Activated gamma-delta T cell treated with Interleukin-2 at 50 U/mL for 16 hours (primary cell): ENCODE data around the gene ANKS4B.
"Not testable (repeated sequence)": the region's sequence is repeated elsewhere in the genome, so short reads cannot be mapped to it uniquely, and the experiment has no call there.

ENCODE experiments used
- DNase-seq: peaks from one replicate; pipeline ENCODE4 v3.0.0-alpha.2; 2020

Gene ANKS4B

GRCh38 chr16:21219551-21219950 is 13.9 kb upstream of the ANKS4B start:
- DNase-seq = no peak

GRCh38 chr16:21222495-21223337 is 10.8 kb upstream of the ANKS4B start:
- DNase-seq = no peak

DNA sequence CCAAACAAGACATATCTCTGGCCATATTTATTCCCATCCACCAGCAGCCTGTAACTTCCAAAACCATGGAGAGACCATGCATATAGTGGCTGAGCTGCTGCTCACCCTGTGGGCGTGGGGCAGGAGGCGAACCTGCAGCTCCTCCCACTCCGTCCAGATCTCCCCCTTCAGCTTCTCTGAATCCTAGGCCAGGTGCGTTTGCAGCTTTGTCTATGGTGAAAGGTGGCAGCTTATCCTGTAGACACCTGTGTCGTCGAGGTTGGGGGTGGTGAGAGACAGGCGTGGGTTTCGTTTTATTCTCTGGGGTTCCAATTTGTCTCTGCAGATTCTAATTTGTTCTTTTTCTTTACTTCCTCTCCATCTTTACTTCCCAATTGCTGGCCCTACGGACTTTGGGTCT is 9.7 kb upstream of the ANKS4B start:
- DNase-seq = no peak

DNA sequence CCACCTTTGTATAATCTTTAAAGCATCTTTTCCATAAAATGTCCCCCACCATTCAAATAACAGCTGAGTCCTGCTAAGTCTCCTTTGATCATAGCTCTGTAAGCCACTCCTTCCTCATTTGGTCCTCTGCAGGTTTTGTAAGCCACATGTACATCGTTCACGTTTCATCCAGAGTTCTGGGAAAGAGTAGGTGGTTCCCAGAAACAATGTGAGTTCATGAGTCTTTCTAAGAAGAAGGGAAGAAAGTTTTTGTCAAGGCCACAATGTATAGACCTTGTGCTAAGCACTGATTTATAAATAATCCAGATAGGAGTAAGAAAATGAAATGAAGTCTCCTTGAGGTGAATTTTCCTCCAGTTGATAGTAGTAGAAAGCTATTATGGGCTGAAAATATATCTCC is 8.7 kb upstream of the ANKS4B start:
- no peak for DNase-seq

DNA sequence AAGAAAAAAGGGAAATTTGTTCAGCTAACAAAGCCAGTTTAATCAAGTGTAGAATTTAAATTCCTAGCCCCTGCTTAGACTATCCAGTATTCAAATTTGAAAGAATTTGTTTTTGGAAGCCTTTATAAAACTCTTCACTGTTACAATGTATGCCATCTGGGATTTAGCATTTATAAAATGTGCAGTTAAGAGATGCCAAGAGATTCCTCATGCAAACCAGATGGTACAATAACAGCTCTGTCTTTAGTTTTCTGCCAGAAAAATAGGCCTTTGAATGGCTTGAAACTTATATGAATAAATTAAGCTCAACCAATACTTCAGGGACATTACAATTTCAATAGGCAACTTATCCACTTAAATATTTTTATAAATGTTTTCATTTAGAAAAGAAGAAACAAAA is 6.8 kb upstream of the ANKS4B start:
- DNase-seq = no peak

- no peak for DNase-seq
These were observed 5.6 kb upstream of the ANKS4B start for GRCh38 chr16:21227866-21228265.

DNA sequence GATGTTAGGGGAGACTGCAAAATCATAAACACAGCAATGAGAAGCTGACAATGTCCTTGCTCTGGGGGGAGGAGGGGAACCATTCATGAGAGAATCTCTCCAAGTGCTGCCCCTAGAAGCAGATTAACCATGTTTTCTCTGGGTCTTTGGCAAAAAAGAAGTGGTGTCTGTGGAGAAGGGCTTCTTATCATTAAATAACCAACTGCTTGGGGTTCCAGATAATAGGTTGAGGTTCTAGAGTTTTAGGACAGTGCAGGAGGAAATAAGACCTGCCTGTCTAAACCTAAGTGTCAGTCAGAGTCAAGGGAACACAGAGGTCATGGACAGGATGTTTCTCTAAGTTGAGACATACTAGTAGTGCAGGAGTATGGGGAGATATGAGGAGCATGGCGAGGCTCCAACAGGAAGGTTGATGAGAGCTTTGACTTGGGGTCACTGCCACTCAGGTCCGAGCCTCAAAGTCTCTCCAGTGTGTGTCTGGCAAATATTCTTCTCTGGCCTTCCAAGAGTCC is 5.1 kb upstream of the ANKS4B start:
- DNase-seq = no peak

- DNase-seq = no peak
These were observed 416 bp upstream of the ANKS4B start for GRCh38 chr16:21233045-21233520.

DNA sequence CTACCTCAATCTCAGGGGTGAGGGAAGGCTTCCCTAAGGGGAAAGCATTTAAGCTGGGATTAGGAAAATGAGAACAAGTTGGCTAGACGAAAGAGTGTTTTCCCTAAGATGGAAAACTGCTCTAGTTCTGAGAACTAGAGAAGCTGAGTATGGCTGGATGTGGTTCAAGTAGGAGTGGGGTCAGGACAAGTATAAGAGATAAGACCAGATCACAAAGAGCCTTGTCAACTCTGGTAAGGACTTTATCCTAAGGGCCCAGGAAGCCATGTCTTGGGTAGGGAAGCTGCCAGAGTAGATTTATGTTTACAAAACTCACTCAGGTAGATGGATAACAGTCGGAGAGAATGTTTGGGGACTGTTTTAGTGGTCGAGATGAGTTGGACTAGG is 1.7 kb downstream of the ANKS4B start:
- no peak for DNase-seq

DNA sequence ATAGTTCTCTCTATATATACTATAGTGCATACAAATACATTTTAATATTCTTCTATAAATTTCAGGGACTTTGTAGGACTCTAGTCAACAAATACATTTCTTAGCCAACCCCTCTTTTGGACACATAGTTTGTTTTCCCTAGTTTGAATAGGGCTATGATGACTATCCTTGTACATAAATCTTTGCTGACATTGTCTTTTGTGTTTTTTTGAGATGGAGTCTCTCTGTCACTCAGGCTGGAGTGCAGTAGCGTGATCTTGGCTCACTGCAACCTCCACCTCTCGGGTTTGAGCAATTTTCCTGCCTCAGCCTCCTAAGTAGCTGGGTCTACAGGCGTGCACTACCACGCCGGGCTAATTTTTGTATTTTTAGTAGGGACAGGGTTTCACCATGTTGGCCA is 3.3 kb downstream of the ANKS4B start:
- no peak for DNase-seq

GRCh38 chr16:21239646-21240045 is 6.1 kb downstream of the ANKS4B start:
- DNase-seq = no peak

DNA sequence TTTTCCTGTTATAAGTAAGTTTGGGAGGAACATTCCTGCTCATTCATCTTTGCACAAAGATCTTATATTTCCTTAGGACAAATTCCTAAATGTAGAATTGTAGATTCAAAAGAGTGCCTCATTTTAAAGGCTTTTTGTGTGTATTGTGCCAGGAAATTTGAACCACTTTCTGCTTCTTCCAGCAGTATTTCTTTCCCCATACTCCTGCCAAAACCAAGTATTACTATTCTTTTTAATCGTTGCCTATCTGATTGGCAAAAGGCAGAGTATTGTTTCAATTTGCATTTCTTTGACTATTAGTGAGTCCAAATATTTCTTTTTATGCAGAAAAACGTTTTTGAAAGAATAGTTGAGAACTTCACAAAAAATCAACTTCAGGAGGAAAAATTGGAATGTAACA is 9.3 kb downstream of the ANKS4B start:
- no peak for DNase-seq

DNA sequence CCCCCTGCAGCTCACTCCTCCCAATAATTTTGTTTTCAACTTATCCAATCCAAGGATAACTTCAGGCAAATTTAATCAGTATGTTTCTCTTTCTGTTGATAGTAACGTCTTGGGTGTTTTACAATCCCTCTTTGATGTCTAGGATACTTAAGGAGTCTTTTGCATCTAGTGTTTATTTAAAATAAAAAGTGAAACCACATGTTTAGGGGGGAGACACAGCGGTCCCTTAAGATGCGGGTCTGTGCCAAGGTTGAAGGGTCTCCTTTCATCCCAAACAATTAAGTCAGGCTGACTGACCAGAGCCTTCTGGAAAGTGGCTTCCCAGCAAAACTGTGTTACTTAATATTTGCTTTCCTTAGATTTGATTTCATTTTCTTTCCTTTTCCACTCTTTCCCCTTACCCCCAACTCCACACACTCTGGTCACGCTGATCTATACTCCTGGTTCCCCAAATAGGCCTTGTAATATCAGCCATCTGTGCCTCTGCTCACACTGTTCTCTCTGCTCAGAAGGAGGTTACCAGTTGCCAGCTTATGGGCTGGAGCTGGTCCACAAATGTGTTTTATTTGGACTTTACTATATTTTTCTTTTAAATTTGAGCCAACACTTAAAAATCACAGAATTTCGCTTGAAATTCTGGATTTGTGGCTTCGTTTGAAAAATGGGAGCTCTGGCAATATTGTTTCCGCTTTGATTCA is 11.2 kb downstream of the ANKS4B start:
- DNase-seq = no peak

- not testable (repeated sequence) for DNase-seq
These were observed 14.7 kb downstream of the ANKS4B start for GRCh38 chr16:21248179-21248578.

DNA sequence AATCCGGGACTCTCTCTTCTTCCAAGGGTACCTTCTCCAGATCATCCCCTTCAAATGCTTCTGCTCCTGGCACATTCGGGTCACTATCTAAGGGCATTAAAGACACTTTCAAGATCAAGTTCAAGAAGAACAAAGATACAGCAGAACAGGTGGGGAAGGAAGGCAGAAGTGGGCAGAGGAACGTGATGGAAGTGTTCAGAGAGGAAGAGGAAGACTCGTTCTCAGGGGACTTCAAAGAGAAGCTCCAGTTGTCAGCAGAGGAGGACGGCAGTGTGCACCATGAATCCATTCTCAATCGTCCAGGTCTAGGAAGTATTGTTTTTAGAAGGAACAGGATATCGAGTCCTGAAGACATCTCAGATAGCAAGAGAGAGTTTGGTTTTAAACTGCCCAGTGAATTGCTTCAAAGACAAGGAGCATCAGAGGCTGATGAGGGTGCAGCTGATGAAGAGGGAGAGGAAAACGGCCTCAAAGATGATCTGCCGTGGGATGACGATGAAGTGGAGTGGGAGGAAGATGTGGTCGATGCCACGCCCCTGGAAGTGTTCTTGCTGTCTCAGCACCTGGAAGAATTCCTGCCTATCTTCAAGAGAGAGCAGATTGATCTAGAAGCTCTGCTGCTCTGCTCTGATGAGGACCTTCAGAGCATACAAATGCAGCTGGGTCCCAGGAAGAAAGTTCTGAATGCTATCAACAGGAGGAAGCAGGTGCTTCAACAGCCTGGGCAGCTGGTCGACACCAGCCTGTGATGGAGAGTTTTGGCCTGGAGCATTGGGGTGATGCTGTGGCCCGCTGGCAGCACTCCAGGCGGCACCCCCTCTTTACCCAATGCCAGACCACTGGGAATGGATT is 16.8 kb downstream of the ANKS4B start:
- no peak for DNase-seq

DNA sequence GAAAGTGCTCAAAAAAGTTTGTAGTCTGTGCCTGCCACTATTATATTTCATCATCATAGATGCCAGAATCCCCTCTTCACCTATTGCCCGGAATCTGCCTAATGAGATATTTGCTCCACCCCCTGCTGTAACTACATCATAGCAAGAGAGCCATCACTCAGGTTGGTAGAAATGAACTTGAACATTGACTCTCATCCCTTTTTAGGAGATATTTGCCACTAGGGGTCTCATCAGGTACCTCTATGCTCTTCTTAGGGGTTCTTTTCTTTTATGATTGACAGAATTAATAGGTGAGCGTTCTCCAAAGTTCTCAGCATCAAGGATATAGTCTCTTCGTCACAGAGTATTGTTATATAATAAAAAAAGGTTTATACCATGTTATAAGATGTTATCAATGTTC is 20.0 kb downstream of the ANKS4B start:
- DNase-seq = no peak

DNA sequence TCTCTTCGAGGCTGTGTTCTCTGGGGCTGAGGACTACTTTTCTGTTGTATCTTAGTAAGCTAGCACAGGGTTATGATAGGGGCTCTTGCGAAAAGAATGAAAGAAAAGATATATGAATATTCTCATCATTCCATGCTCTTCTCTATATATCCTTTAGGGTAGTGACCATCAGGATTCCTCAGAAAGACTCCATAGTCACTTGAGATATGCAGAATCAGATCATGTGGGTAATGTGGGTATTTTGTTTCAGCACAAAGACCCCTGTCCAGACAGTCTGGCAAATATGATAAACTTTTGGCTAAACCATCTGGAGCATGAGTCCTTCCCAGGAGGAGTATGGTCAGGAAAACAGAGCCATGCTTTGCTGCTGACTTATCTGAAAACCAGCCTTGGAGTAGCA is 23.1 kb downstream of the ANKS4B start:
- no peak for DNase-seq

- no peak for DNase-seq
These were observed 23.8 kb downstream of the ANKS4B start for GRCh38 chr16:21257284-21257683.

- no peak for DNase-seq
These were observed 27.6 kb downstream of the ANKS4B start for GRCh38 chr16:21260870-21261791.

- no peak for DNase-seq
These were observed 29.5 kb downstream of the ANKS4B start for GRCh38 chr16:21262779-21263639.
